ENCODE results near the gene BICD1. TPM values are rescaled to one million over a fixed set of nuclear protein-coding genes. Genes with fewer than 3 reads are reported as not detected.

Gene BICD1
- polyA plus RNA-seq, 4 donors: 19.6 to 25.3 (median 21.8) TPM

GRCh38 chr12:32233568-32233967 is 126.9 kb downstream of the BICD1 start:
- DNase-seq (ENCODE audit: low read depth in 4 of 4, low spot score in 2 of 4): no peak

GRCh38 chr12:32235251-32235650 is 128.6 kb downstream of the BICD1 start:
- DNase-seq (ENCODE audit: low read depth in 4 of 4, low spot score in 2 of 4): no peak

GRCh38 chr12:32240162-32240561 is 133.5 kb downstream of the BICD1 start:
- no peak for DNase-seq (ENCODE audit: low read depth in 4 of 4, low spot score in 2 of 4)

DNA sequence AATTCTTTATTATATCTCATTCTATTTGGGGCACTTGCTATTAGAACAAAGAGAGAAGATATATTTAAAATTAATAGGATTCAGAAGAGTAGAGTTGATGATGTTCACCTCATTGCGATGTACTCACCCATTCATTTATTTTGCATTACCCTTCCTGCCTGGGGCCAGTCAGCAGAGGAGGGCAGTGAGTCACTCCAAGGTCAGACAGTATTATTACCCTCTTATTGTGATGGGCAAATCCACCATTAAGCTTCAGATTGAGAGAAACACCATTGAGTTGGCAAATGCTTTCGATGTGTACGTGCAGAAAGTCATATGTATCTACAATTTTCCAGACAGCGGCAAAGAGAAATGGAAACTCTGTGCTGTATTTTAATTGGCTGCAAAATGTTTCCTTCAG is 134.2 kb downstream of the BICD1 start:
- DNase-seq (ENCODE audit: low read depth in 4 of 4, low spot score in 2 of 4): no peak

DNA sequence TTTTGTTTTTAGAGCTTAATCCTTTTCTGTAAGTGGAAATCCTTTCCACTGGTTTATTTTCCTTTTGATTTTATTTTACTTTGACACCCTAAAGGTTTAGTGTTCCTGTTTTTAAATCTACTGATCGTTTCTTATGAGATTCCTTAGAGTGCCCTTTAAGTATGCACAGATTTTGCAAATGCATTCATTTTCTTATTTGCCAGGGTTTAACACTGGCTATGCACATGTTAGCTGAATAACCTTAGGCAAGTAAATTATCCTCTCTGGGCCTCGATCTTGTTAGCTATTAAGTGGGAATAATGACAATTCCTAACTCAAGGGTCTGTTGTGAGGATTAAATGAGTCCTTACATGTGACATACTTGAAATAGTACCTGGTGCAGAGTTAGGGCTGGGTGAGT is 136.0 kb downstream of the BICD1 start:
- no peak for DNase-seq (ENCODE audit: low read depth in 4 of 4, low spot score in 2 of 4)

DNA sequence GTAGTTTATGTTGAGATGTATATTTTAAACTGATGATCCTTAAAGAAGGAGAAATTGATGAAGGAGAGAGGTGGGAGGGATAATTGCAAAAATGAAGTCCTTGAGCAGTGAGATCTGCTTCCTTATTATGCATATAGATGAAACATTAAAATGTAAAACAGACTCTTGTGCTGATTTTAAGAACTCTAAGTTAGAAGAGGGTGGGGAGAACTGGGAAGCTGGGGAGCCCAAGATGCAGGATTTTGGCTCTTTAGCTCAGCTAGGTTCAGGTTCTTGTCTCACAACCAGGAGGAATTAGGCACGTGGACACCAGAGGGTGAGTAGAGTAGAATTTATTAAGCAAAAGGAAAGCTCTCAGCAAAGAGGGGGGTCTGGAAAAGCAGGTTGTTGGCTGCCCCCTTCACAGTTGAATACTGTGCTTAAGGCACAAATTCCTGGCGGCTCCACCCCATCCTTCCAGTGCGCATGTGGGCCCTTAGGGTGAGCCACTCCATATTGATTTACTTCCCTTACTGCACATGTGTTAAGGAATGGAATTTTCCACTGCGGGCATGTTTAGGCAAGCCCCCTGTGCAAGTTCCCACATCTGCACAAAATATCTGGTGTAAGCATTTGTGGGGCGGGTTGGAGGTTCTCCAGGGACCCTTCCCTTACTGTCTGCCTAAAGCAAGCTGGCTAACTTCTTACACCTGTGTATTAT is 141.9 kb downstream of the BICD1 start:
- no peak for DNase-seq (ENCODE audit: low read depth in 4 of 4, low spot score in 2 of 4)

- no peak for DNase-seq (ENCODE audit: low read depth in 4 of 4, low spot score in 2 of 4)
Observed at GRCh38 chr12:32249777-32250176, 143.1 kb downstream of the BICD1 start.

- DNase-seq (ENCODE audit: low read depth in 4 of 4, low spot score in 2 of 4): no peak
Observed at GRCh38 chr12:32252199-32253073, 145.8 kb downstream of the BICD1 start.

- DNase-seq (ENCODE audit: low read depth in 4 of 4, low spot score in 2 of 4): no peak
Observed at GRCh38 chr12:32253154-32253790, 146.6 kb downstream of the BICD1 start.

DNA sequence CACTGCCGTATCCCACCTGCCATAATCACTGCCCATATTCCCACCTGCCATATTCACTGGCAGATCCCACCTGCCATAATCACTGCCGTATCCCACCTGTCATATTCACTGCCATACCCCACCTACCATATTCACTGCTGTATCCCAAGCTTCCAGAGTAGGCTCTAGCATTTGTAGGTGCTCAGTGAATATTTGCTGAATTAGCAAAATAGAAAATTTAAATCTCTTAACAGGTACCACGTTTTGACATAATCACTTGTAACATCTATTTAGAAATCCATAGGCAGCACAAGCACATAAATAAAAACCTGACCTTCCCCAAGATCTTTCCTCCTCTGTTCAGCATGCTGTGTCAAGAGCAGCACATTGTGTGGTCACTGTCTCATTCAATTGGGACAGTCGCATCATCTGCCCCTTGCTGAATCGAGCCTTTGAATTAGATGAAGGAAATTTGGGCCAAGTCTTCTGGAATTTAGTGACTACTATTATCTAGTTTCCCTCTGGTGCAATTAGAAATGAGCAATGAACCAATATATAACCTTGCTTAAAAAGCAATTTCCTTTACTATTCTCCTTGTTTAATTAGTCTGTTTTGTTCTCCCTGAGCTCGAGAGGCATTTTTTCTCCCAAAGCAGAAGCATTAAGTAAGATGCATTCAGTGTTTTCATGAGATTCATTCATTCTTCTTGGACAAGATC is 147.8 kb downstream of the BICD1 start:
- no peak for DNase-seq (ENCODE audit: low read depth in 4 of 4, low spot score in 2 of 4)

GRCh38 chr12:32255588-32255987 is 148.9 kb downstream of the BICD1 start:
- no peak for DNase-seq (ENCODE audit: low read depth in 4 of 4, low spot score in 2 of 4)

- no peak for DNase-seq (ENCODE audit: low read depth in 4 of 4, low spot score in 2 of 4)
Observed at GRCh38 chr12:32257695-32258496, 151.2 kb downstream of the BICD1 start.

- no peak for DNase-seq (ENCODE audit: low read depth in 4 of 4, low spot score in 2 of 4)
Observed at GRCh38 chr12:32260696-32261095, 154.0 kb downstream of the BICD1 start.

- no peak for DNase-seq (ENCODE audit: low read depth in 4 of 4, low spot score in 2 of 4)
Observed at GRCh38 chr12:32261638-32262037, 155.0 kb downstream of the BICD1 start.

GRCh38 chr12:32264961-32265360 is 158.3 kb downstream of the BICD1 start:
- no peak for DNase-seq (ENCODE audit: low read depth in 4 of 4, low spot score in 2 of 4)

GRCh38 chr12:32265456-32265855 is 158.8 kb downstream of the BICD1 start:
- no peak for DNase-seq (ENCODE audit: low read depth in 4 of 4, low spot score in 2 of 4)

- no peak for DNase-seq (ENCODE audit: low read depth in 4 of 4, low spot score in 2 of 4)
Observed at GRCh38 chr12:32265951-32266350, 159.3 kb downstream of the BICD1 start.

- DNase-seq (ENCODE audit: low read depth in 4 of 4, low spot score in 2 of 4): no peak
Observed at GRCh38 chr12:32266756-32267155, 160.1 kb downstream of the BICD1 start.

DNA sequence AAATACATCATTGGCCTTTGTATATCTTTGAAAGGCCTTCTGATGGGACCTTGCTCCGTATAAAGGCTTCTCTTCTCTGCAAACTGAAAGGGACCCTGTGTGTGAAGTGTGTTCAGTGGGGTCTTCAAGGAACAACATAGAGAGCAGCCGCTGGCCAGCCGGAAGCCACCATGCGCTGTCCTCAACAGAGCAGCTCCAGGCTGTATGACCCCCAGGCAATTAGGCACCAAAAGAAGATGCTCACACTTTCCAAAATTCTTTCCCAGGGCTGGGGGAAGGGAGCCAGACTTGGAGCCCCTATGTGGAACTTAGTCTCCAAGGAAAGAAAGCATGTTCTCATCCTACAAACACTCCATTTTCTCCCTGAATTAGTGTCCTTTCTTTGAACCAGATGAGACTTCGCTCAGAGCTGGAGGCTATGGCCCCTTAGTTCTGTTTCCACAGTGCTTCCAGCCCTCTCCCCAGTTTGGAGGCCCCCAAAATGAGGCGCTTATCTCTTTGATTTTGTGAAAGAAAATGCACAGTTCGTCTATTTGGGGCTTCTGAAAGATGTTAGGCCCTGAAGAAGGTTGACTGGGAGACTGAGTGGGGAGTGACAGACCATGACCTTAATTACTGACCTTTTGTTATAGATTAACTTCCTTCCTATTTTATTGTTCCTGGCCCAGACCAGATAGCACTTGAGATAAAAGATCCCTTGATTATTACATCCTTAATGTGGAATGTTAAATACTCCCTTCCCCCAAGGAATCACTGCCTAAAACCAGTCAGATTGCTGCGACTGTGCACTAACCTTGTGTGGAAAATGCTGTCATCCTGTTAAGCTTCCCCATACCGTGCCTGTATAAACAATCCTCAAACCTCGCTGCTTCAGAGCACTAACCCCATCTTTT is 164.4 kb downstream of the BICD1 start:
- no peak for DNase-seq (ENCODE audit: low read depth in 4 of 4, low spot score in 2 of 4)

Data from left renal cortex interstitium (tissue), 4 donors.